ENCODE measurements around the gene LPCAT1. TPM values are rescaled to one million over a fixed set of nuclear protein-coding genes. Genes with fewer than 3 reads are reported as not detected.

Gene LPCAT1
- total and polyA plus RNA-seq, 2 of the 4 experiments (the other 2 are of a cell fraction): 17.7 to 33.6 TPM

- no peak for TF ChIP-seq MXI1 (IDR thresholded peaks at IDR 0.05; ENCODE audit: borderline replicate concordance, low read depth, low read length)
Measured at GRCh38 chr5:1551426-1552301, 27.9 kb upstream of the LPCAT1 start (continued).

- H3K9me1 ChIP-seq (ENCODE audit: insufficient read depth, low read length): 0 out of 2 replicates have a peak, but pooled peaks cover 2% of the 10 kb centered on the region
- H2BK120ac ChIP-seq (ENCODE audit: low read depth, low read length): no peak overlapping the region
- no peak overlapping the region for H3K9ac ChIP-seq (ENCODE audit: low read depth, low read length)
- H2BK20ac ChIP-seq (ENCODE audit: low read depth, low read length): no peak overlapping the region
- H3K14ac ChIP-seq (replicated peaks; ENCODE audit: low read depth, low read length): no peak overlapping the region
- H2AK9ac ChIP-seq (replicated peaks; ENCODE audit: low read depth, low read length, poor library complexity): no peak overlapping the region
- ChIA-PET CTCF (no interaction called here), POLR2A (ENCODE audit: unreplicated experiment) (no interaction called here)
- no peaks in the 10 kb centered on the region; the same call in 1 of the 2 replicates for H3K4me1 ChIP-seq (ENCODE audit: control insufficient read depth, insufficient read depth, low read length)
- H3K23ac ChIP-seq (ENCODE audit: low read depth, low read length): no peak overlapping the region
- no peaks in the 10 kb centered on the region for H3K9me3 ChIP-seq (ENCODE audit: control insufficient read depth, insufficient read depth, low read length)
- ATAC-seq (ENCODE audit: low read depth) (no peak), DNase-seq (no peak)
- H4K5ac ChIP-seq (ENCODE audit: low read depth, low read length): no peak overlapping the region
- WGBS, 2 experiments (ENCODE audit: extremely low coverage in 2 of 2, insufficient read length in 1 of 2): 80% methylated on average over 2 of the region's 17 CpGs; no CpG with 5 or more reads in 1 of the 2 experiments
- H3K4ac ChIP-seq (ENCODE audit: low read depth, low read length): no peak overlapping the region
- no peak overlapping the region for H2BK15ac ChIP-seq (ENCODE audit: low read depth, low read length)
- H3K18ac ChIP-seq (ENCODE audit: low read depth, low read length): no peak overlapping the region
- no peak overlapping the region for H4K8ac ChIP-seq (ENCODE audit: low read depth in 2 of 2, low read length in 2 of 2)
- no peak overlapping the region for H3K56ac ChIP-seq (ENCODE audit: extremely low read depth, insufficient read depth, low read length)
- H4K20me1 ChIP-seq (ENCODE audit: insufficient read depth, low read length): no peaks in the 10 kb centered on the region; the same call in 1 of the 2 replicates
- no peak overlapping the region for H2AK5ac ChIP-seq (ENCODE audit: low read depth, low read length)
- no TSS peak for BruUV-seq (replicated peaks)
- no peak overlapping the region for H4K91ac ChIP-seq (ENCODE audit: insufficient read depth, low read depth, low read length)
- dilution Hi-C loops (cut with HindIII; ENCODE audit: low sequenced_read_pairs, unreplicated experiment): no loop called here
- in situ Hi-C loops (cut with MboI; ENCODE audit: low sequenced_read_pairs): no loop called here
- no peak overlapping the region for H2BK5ac ChIP-seq (ENCODE audit: low read depth, low read length, poor library complexity, severe bottlenecking)
- intact Hi-C loops (cut with micrococcal nuclease): no loop called here
- H3K27me3 ChIP-seq (ENCODE audit: control insufficient read depth, insufficient read depth, low read length): peaks cover 59% of the 10 kb centered on the region
- H3K27ac ChIP-seq (ENCODE audit: insufficient read depth, low read length): no peak overlapping the region
- H3K4me2 ChIP-seq (ENCODE audit: low read depth, low read length): no peak overlapping the region
- no peaks in the 10 kb centered on the region for H3K79me1 ChIP-seq (ENCODE audit: low read depth in 1 of 2, low read length in 2 of 2)
- no peaks in the 10 kb centered on the region for H3K36me3 ChIP-seq (ENCODE audit: control insufficient read depth, insufficient read depth, low read length)
- H3K4me3 ChIP-seq (ENCODE audit: insufficient read depth, low read depth, low read length): no peak overlapping the region
- H2AFZ ChIP-seq (replicated peaks; ENCODE audit: low read length, poor library complexity): no peak overlapping the region
- TF ChIP-seq FOS (IDR thresholded peaks at IDR 0.05; ENCODE audit: low read depth, low read length): no peak
- TF ChIP-seq ELK1 (IDR thresholded peaks at IDR 0.05; ENCODE audit: borderline replicate concordance, low read depth, low read length): no peak
- no peak for TF ChIP-seq CHD1 (IDR thresholded peaks at IDR 0.05; ENCODE audit: low read depth, low read length)
- TF ChIP-seq NFE2L2 (IDR thresholded peaks at IDR 0.05; ENCODE audit: low read depth, low read length): no peak
- no peak for TF ChIP-seq CEBPB (IDR thresholded peaks at IDR 0.05; ENCODE audit: low read depth, low read length)
- no peak for TF ChIP-seq MAFK (IDR thresholded peaks at IDR 0.05; ENCODE audit: low read depth, low read length)
- no peak for TF ChIP-seq CTCF (conservative IDR thresholded peaks at IDR 0.05; ENCODE audit: low read depth, low read length)
- TF ChIP-seq POLR2A (IDR thresholded peaks at IDR 0.05; ENCODE audit: low read depth, low read length): no peak
- TF ChIP-seq MAZ (IDR thresholded peaks at IDR 0.05; ENCODE audit: borderline replicate concordance, low read depth, low read length): no peak
- no peak for TF ChIP-seq BHLHE40 (IDR thresholded peaks at IDR 0.05; ENCODE audit: low read depth, low read length)
- TF ChIP-seq SMC3 (IDR thresholded peaks at IDR 0.05; ENCODE audit: low read depth, low read length): no peak
- TF ChIP-seq MXI1 (IDR thresholded peaks at IDR 0.05; ENCODE audit: borderline replicate concordance, low read depth, low read length): no peak
Measured at GRCh38 chr5:1550287-1551076, 26.7 kb upstream of the LPCAT1 start.

Data from IMR-90 (cell line).